Loucy (cell line): ENCODE measurements around the gene CXCR3.
"Not testable (repeated sequence)": the region's sequence is repeated elsewhere in the genome, so short reads cannot be mapped to it uniquely, and the experiment has no call there.

Experiments used
- H2AFZ ChIP-seq: fragments of 200-600 bp; sonication (generic); 2 replicates; pipeline ENCODE4 v1.6.0; 2016; ENCODE audit warnings: antibody characterized with exemption, mild to moderate bottlenecking, low read length, moderate library complexity
- H3F3A ChIP-seq: fragments of 200-600 bp; 2 replicates; pipeline ENCODE4 v1.6.0; 2016; ENCODE audit warnings: antibody characterized with exemption, low read depth, mild to moderate bottlenecking
- H3K27me3 ChIP-seq: fragments of 200-600 bp; sonication (generic); 2 replicates; pipeline ENCODE4 v1.6.1; 2014; ENCODE audit warnings: low read length, mild to moderate bottlenecking; ENCODE audit not compliant: insufficient read depth, poor library complexity, severe bottlenecking
- H3K36me3 ChIP-seq: fragments of 200-600 bp; sonication (generic); 2 replicates; pipeline ENCODE4 v1.6.1; 2016; ENCODE audit warnings: low read length; ENCODE audit not compliant: insufficient read depth
- H3K4me1 ChIP-seq: fragments of 200-600 bp; sonication (generic); 2 replicates; pipeline ENCODE4 v1.5.1; 2014; ENCODE audit warnings: low read length, mild to moderate bottlenecking; ENCODE audit not compliant: insufficient read depth, poor library complexity, severe bottlenecking
- H3K4me2 ChIP-seq: fragments of 200-600 bp; sonication (generic); 2 replicates; pipeline ENCODE4 v1.6.0; 2014; ENCODE audit warnings: antibody characterized with exemption, low read length, low read depth, mild to moderate bottlenecking; ENCODE audit not compliant: poor library complexity, severe bottlenecking
- H3K4me3 ChIP-seq: fragments of 200-600 bp; sonication (generic); 2 replicates; pipeline ENCODE4 v1.5.1; 2014; ENCODE audit warnings: low read length, mild to moderate bottlenecking, mixed read lengths; ENCODE audit not compliant: poor library complexity, severe bottlenecking
- H3K79me2 ChIP-seq: fragments of 200-600 bp; sonication (generic); 2 replicates; pipeline ENCODE4 v1.6.1; 2014; ENCODE audit warnings: low read length; ENCODE audit not compliant: insufficient read depth
- H3K9ac ChIP-seq: fragments of 200-600 bp; sonication (generic); 2 replicates; pipeline ENCODE4 v1.6.0; 2014; ENCODE audit warnings: mild to moderate bottlenecking, low read depth, low read length, moderate library complexity; ENCODE audit not compliant: poor library complexity, severe bottlenecking
- H3K9me2 ChIP-seq: fragments of 200-600 bp; sonication (generic); replicated peaks from 2 replicates; pipeline ENCODE4 v1.6.1; 2016; ENCODE audit warnings: low read depth, low read length, mixed read lengths
- H3K9me3 ChIP-seq: fragments of 200-600 bp; sonication (generic); 2 replicates; pipeline ENCODE4 v1.6.1; 2014; ENCODE audit warnings: mild to moderate bottlenecking, antibody characterized with exemption, low read length, low read depth; ENCODE audit not compliant: insufficient read depth
- H4K20me1 ChIP-seq: fragments of 200-600 bp; sonication (generic); 2 replicates; pipeline ENCODE4 v1.6.0; 2014; ENCODE audit warnings: antibody characterized with exemption, low read length, mild to moderate bottlenecking; ENCODE audit not compliant: insufficient read depth, poor library complexity, severe bottlenecking
- EZH2phosphoT487 ChIP-seq: fragments of 200-600 bp; IDR thresholded peaks from 2 replicates; pipeline ENCODE4 v1.6.1; 2018; ENCODE audit warnings: antibody characterized with exemption, mild to moderate bottlenecking, moderate library complexity, borderline replicate concordance
- TF ChIP-seq, protein P1 (sequence below): fragments of 200-600 bp; sonication (generic); conservative IDR thresholded peaks from 2 replicates; pipeline ENCODE4 v1.5.1; 2014; ENCODE audit warnings: mild to moderate bottlenecking, antibody characterized with exemption, low read length

CXCR3 gene

GRCh38 chrX:71577682-71578081, 40.6 kb downstream of the CXCR3 start:
- Histone ChIP-seq H4K20me1 (no peaks in the 10 kb centered on the region), H3K27me3 (no peaks in the 10 kb centered on the region), H3K36me3 (peaks cover 32% of the 10 kb centered on the region; the same call in 1 of the 2 replicates), H3K9me3 (no peaks in the 10 kb centered on the region), H3K9me2 (no peaks in the 10 kb centered on the region), H3F3A (no peaks in the 10 kb centered on the region), H3K79me2 (no peaks in the 10 kb centered on the region), H3K4me3 (no peak overlapping the region), H2AFZ (no peak overlapping the region), H3K4me2 (no peak overlapping the region), H3K9ac (no peak overlapping the region), H3K4me1 (no peaks in the 10 kb centered on the region)
- TF ChIP-seq, protein P1, sequence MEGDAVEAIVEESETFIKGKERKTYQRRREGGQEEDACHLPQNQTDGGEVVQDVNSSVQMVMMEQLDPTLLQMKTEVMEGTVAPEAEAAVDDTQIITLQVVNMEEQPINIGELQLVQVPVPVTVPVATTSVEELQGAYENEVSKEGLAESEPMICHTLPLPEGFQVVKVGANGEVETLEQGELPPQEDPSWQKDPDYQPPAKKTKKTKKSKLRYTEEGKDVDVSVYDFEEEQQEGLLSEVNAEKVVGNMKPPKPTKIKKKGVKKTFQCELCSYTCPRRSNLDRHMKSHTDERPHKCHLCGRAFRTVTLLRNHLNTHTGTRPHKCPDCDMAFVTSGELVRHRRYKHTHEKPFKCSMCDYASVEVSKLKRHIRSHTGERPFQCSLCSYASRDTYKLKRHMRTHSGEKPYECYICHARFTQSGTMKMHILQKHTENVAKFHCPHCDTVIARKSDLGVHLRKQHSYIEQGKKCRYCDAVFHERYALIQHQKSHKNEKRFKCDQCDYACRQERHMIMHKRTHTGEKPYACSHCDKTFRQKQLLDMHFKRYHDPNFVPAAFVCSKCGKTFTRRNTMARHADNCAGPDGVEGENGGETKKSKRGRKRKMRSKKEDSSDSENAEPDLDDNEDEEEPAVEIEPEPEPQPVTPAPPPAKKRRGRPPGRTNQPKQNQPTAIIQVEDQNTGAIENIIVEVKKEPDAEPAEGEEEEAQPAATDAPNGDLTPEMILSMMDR, result no peak
- no peak for TF ChIP-seq EZH2phosphoT487

- H3K9me3 ChIP-seq, result no peaks in the 10 kb centered on the region
- no peak overlapping the region for H3K4me2 ChIP-seq
- no peaks in the 10 kb centered on the region for H3K79me2 ChIP-seq
- H2AFZ ChIP-seq, result no peak overlapping the region
- no peaks in the 10 kb centered on the region for H4K20me1 ChIP-seq
- no peaks in the 10 kb centered on the region for H3K4me1 ChIP-seq
- no peak overlapping the region for H3K4me3 ChIP-seq
- peaks cover 56% of the 10 kb centered on the region; the same call in 1 of the 2 replicates for H3K36me3 ChIP-seq
- no peak overlapping the region for H3K9ac ChIP-seq
- no peaks in the 10 kb centered on the region for H3F3A ChIP-seq
- H3K27me3 ChIP-seq, result no peaks in the 10 kb centered on the region
- TF ChIP-seq, protein P1, result no peak
- TF ChIP-seq EZH2phosphoT487, result no peak
- no peaks in the 10 kb centered on the region for H3K9me2 ChIP-seq
These were observed 44.7 kb downstream of the CXCR3 start for GRCh38 chrX:71573590-71573989.

DNA sequence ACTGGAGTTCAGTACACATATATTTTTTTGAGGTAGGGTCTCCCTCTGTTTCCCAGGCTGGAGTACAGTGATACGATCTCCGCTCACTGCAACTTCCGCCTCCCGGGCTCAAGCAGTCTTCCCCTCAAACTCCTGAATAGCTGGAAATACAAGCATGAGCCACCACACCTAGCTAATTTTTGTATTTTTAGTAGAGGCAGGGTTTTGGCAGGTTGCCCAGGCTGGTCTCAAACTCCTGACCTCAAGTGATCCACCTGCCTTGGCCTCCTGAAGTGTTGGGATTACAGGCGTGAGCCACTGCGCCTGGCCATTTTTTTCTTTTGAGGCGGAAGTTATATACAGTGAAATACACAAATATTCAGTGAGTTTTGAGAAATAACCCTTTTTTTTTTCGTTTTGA, 46.9 kb downstream of the CXCR3 start:
- not testable (repeated sequence) for H3K27me3 ChIP-seq

More for the DNA sequence above, 46.9 kb downstream of the CXCR3 start:
- H3K9me2 ChIP-seq, H3K4me1 ChIP-seq, H3K4me2 ChIP-seq, H3K4me3 ChIP-seq, H3K9ac ChIP-seq, H2AFZ ChIP-seq, H4K20me1 ChIP-seq, H3K9me3 ChIP-seq, H3K79me2 ChIP-seq, H3F3A ChIP-seq: not testable (repeated sequence)
- H3K36me3 ChIP-seq, result peaks cover 77% of the 10 kb centered on the region; the same call in 1 of the 2 replicates
